ENCODE results near the gene TMED3. TPM values are rescaled to one million over a fixed set of nuclear protein-coding genes. Genes with fewer than 3 reads are reported as not detected.
"Not testable (repeated sequence)": the region's sequence is repeated elsewhere in the genome, so short reads cannot be mapped to it uniquely, and the experiment has no call there.

TMED3 gene
- polyA plus RNA-seq, 2 of the 4 experiments (the other 2 are of a cell fraction), result 149 to 202 TPM

GRCh38 chr15:79316864-79317263 is 6.0 kb downstream of the TMED3 start:
- CTCF ChIA-PET, result interaction anchor here (1.2 to 1.5 kb wide), 2 partner anchors 13 to 23 kb away, joined by 4 to 5 read pairs; no protein-coding TSS in a partner anchor
- POLR2A ChIA-PET, result no interaction called here
- no peak for TF ChIP-seq ESRRA (IDR thresholded peaks at IDR 0.05; ENCODE audit: borderline replicate concordance, low read length)
- no peak for TF ChIP-seq EHF (CRISPR knock-in tag; IDR thresholded peaks at IDR 0.05)
- TF ChIP-seq TP53 (CRISPR knock-in tag; IDR thresholded peaks at IDR 0.05), result no peak
- TF ChIP-seq, protein P1, sequence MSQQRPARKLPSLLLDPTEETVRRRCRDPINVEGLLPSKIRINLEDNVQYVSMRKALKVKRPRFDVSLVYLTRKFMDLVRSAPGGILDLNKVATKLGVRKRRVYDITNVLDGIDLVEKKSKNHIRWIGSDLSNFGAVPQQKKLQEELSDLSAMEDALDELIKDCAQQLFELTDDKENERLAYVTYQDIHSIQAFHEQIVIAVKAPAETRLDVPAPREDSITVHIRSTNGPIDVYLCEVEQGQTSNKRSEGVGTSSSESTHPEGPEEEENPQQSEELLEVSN (IDR thresholded peaks at IDR 0.05; ENCODE audit: borderline replicate concordance, low read depth), result no peak
- TF ChIP-seq POLR2A (IDR thresholded peaks at IDR 0.05; ENCODE audit: low read length), result no peak
- no peak for TF ChIP-seq RAD21 (conservative IDR thresholded peaks at IDR 0.05 in 1 of 2, IDR thresholded peaks at IDR 0.05 in 1 of 2)
- TF ChIP-seq FOSB (CRISPR knock-in tag; IDR thresholded peaks at IDR 0.05), result no peak
- no peak for TF ChIP-seq NR3C1 (IDR thresholded peaks at IDR 0.05)
- no peak for TF ChIP-seq RNF2 (IDR thresholded peaks at IDR 0.05; ENCODE audit: borderline replicate concordance, low read depth)
- TF ChIP-seq MAZ (IDR thresholded peaks at IDR 0.05; ENCODE audit: borderline replicate concordance, low read depth, low read length), result no peak
- TF ChIP-seq HOXB5 (CRISPR knock-in tag; IDR thresholded peaks at IDR 0.05), result no peak
- TF ChIP-seq CHD4 (IDR thresholded peaks at IDR 0.05; ENCODE audit: borderline replicate concordance), result no peak
- Histone ChIP-seq H3K9me3 (no peaks in the 10 kb centered on the region), H3K4me3 (no peak overlapping the region), H3K4me2 (no peak overlapping the region), H3K4me1 (peaks cover 11% of the 10 kb centered on the region), H3K27ac (no peak overlapping the region)
- no peak for ATAC-seq
- no peak for FAIRE-seq
- DNase-seq (ENCODE audit: low read depth in 1 of 2, low spot score in 1 of 2), result no peak
- WGBS (ENCODE audit: missing lambda C conversion rate), result 96% methylated on average over 9 of the region's 9 CpGs

- ATAC-seq, H3K4me2 ChIP-seq, H3K9me3 ChIP-seq, H3K4me1 ChIP-seq, H3K27ac ChIP-seq, POLR2A ChIA-PET, FAIRE-seq, H3K4me3 ChIP-seq: not testable (repeated sequence)
- CTCF ChIA-PET, result interaction anchor here (1.1 to 1.2 kb wide), 2 partner anchors 17 to 60 kb away, joined by 3 read pairs; no protein-coding TSS in a partner anchor
- DNase-seq (ENCODE audit: low read depth in 1 of 2, low spot score in 1 of 2), result peak in 1 of 2 experiments; percentile 25
- WGBS (ENCODE audit: missing lambda C conversion rate), result 85% methylated on average over 9 of the region's 9 CpGs
Measured at GRCh38 chr15:79319973-79320372, 9.1 kb downstream of the TMED3 start.

DNA sequence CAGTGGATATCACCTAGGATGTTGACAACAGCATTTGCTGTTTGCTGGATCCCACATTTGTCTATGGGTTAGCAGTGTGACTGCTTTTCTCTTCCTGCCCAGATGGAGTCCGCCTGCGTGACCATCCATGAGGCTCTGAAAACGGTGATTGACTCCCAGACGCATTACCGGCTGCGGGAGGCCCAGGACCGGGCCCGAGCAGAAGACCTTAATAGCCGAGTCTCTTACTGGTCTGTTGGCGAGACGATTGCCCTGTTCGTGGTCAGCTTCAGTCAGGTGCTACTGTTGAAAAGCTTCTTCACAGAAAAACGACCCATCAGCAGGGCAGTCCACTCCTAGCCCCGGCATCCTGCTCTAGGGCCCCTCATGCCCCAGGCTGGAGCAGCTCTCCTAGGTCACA is 11.0 kb downstream of the TMED3 start:
- 88% methylated on average over 14 of the region's 14 CpGs for WGBS (ENCODE audit: missing lambda C conversion rate)
- POLR2A ChIA-PET, result interaction anchor here (2.1 kb wide), 1 partner anchor 11 kb away, joined by 7 read pairs; the partner anchor contains the start of gene TMED3
- TF ChIP-seq NFE2L2 (conservative IDR thresholded peaks at IDR 0.05; ENCODE audit: low read length) (no peak), FOXS1 (CRISPR knock-in tag; IDR thresholded peaks at IDR 0.05) (no peak), ZSCAN20 (CRISPR knock-in tag; IDR thresholded peaks at IDR 0.05) (no peak), CHD4 (IDR thresholded peaks at IDR 0.05; ENCODE audit: borderline replicate concordance) (no peak), POLR2AphosphoS2 (conservative IDR thresholded peaks at IDR 0.05; ENCODE audit: low read length) (no peak)
- TF ChIP-seq, protein P2, sequence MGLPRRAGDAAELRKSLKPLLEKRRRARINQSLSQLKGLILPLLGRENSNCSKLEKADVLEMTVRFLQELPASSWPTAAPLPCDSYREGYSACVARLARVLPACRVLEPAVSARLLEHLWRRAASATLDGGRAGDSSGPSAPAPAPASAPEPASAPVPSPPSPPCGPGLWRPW (IDR thresholded peaks at IDR 0.05), result no peak
- no peak for DNase-seq (ENCODE audit: low read depth in 1 of 2, low spot score in 1 of 2)
- no peaks in the 10 kb centered on the region for H3K4me1 ChIP-seq
- CTCF ChIA-PET, result interaction anchor here (1.1 to 1.6 kb wide), 3 partner anchors 18 to 531 kb away, joined by 3 to 5 read pairs (median 3); no protein-coding TSS in a partner anchor
- no peak for ATAC-seq
- no peak overlapping the region for H3K4me3 ChIP-seq
- H3K4me2 ChIP-seq, result no peak overlapping the region
- no peak overlapping the region for H3K27ac ChIP-seq
- FAIRE-seq, result no peak
- H3K9me3 ChIP-seq, result no peaks in the 10 kb centered on the region

GRCh38 chr15:79322306-79322705 is 11.4 kb downstream of the TMED3 start:
- ATAC-seq, result 0 out of 6 replicates have a peak, but pooled peaks of 1 of the 2 experiments have one; percentile 10
- no peak for DNase-seq (ENCODE audit: low read depth in 1 of 2, low spot score in 1 of 2)
- FAIRE-seq, result no peak
- WGBS (ENCODE audit: missing lambda C conversion rate), result 92% methylated on average over 3 of the region's 3 CpGs
- no peak overlapping the region for H3K4me2 ChIP-seq
- ChIA-PET CTCF (interaction anchor here (1.1 to 1.6 kb wide), 3 partner anchors 18 to 531 kb away, joined by 3 to 5 read pairs (median 3); no protein-coding TSS in a partner anchor), POLR2A (interaction anchor here (2.1 kb wide), 1 partner anchor 11 kb away, joined by 7 read pairs; the partner anchor contains the start of gene TMED3)
- H3K27ac ChIP-seq, result no peak overlapping the region
- H3K4me1 ChIP-seq, result no peaks in the 10 kb centered on the region
- no peak overlapping the region for H3K4me3 ChIP-seq
- TF ChIP-seq CEBPB (IDR thresholded peaks at IDR 0.05) (no peak), EHMT2 (IDR thresholded peaks at IDR 0.05; ENCODE audit: low read depth) (no peak), HOXB5 (CRISPR knock-in tag; IDR thresholded peaks at IDR 0.05) (no peak), ZSCAN20 (CRISPR knock-in tag; IDR thresholded peaks at IDR 0.05) (no peak), FOXS1 (CRISPR knock-in tag; IDR thresholded peaks at IDR 0.05) (no peak), ZNF302 (CRISPR knock-in tag; IDR thresholded peaks at IDR 0.05) (no peak), PHF8 (IDR thresholded peaks at IDR 0.05; ENCODE audit: borderline replicate concordance, low read depth) (no peak), JUNB (IDR thresholded peaks at IDR 0.05) (no peak)
- TF ChIP-seq, protein P2 (IDR thresholded peaks at IDR 0.05), result no peak
- TF ChIP-seq, protein P1 (IDR thresholded peaks at IDR 0.05; ENCODE audit: borderline replicate concordance, low read depth), result no peak
- TF ChIP-seq, protein P3, sequence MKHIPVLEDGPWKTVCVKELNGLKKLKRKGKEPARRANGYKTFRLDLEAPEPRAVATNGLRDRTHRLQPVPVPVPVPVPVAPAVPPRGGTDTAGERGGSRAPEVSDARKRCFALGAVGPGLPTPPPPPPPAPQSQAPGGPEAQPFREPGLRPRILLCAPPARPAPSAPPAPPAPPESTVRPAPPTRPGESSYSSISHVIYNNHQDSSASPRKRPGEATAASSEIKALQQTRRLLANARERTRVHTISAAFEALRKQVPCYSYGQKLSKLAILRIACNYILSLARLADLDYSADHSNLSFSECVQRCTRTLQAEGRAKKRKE (CRISPR knock-in tag; IDR thresholded peaks at IDR 0.05; ENCODE audit: low read depth), result no peak
- no peaks in the 10 kb centered on the region for H3K9me3 ChIP-seq

All from A549 (cell line).